MCF 10A (cell line): Measurements from ENCODE around the gene SLC22A2. TPM values are rescaled to one million over a fixed set of nuclear protein-coding genes. Genes with fewer than 3 reads are reported as not detected.

Experiments used
- BruUV-seq: library from RNA; stranded (reverse); fragments of 400-500 nt; replicated peaks from 2 replicates; lab custom pipeline; 2021; lab: Mats Ljungman, UMichigan
- CTCF ChIA-PET: fragments of 300-600 bp; sonication (Branson Sonifier 250); formaldehyde crosslinking; extraction: SDS; loops from one replicate; lab custom pipeline; 2021; ENCODE audit warnings: antibody characterized with exemption, inconsistent platforms; lab: Yijun Ruan, JAX
- POLR2A ChIA-PET: fragments of 300-600, 350-650 bp; sonication (Branson Sonifier 250); formaldehyde crosslinking; extraction: SDS; loops from one replicate; lab custom pipeline; 2020; ENCODE audit warnings: antibody characterized with exemption, inconsistent platforms; lab: Yijun Ruan, JAX
- DNase-seq: peaks from one replicate; pipeline ENCODE4 v3.0.0-alpha.2; 2018; ENCODE audit not compliant: unreplicated experiment
- H3K27ac Mint-ChIP-seq: one replicate; pipeline ENCODE4 v1.8.0; 2022; ENCODE audit warnings: mild to moderate bottlenecking, low read depth, mixed read lengths; ENCODE audit not compliant: unreplicated experiment
- H3K27me3 Mint-ChIP-seq: one replicate; pipeline ENCODE4 v1.8.0; 2022; ENCODE audit warnings: mixed read lengths; ENCODE audit not compliant: insufficient read depth, unreplicated experiment
- H3K36me3 Mint-ChIP-seq: one replicate; pipeline ENCODE4 v1.8.0; 2022; ENCODE audit warnings: mild to moderate bottlenecking, moderate library complexity, mixed read lengths; ENCODE audit not compliant: insufficient read depth, unreplicated experiment
- H3K4me1 Mint-ChIP-seq: one replicate; pipeline ENCODE4 v1.8.0; 2022; ENCODE audit warnings: mixed read lengths; ENCODE audit not compliant: insufficient read depth, unreplicated experiment
- H3K4me3 Mint-ChIP-seq: one replicate; pipeline ENCODE4 v1.8.0; 2022; ENCODE audit warnings: mild to moderate bottlenecking, moderate library complexity, mixed read lengths; ENCODE audit not compliant: unreplicated experiment
- H3K9me3 Mint-ChIP-seq: one replicate; pipeline ENCODE4 v1.8.0; 2022; ENCODE audit warnings: mixed read lengths; ENCODE audit not compliant: unreplicated experiment
- intact Hi-C: fragments of 100-400 bp; cut with micrococcal nuclease; formaldehyde crosslinking; loops from 2 replicates; pipeline ENCODE4 v1.14.1; 2022
- total RNA-seq: library from RNA; stranded (reverse); gene quantifications from 2 replicates; pipeline ENCODE4 v1.2.3, GENCODE V29; 2022
- TF ChIP-seq, protein P1 (sequence below): fragments of 200-600 bp; IDR thresholded peaks from one replicate; pipeline ENCODE4 v1.8.0; 2022; ENCODE audit warnings: antibody characterized with exemption, mild to moderate bottlenecking; ENCODE audit not compliant: unreplicated experiment

The SLC22A2 gene
- total RNA-seq, 1 experiment from 2014 or later, result not detected

DNA sequence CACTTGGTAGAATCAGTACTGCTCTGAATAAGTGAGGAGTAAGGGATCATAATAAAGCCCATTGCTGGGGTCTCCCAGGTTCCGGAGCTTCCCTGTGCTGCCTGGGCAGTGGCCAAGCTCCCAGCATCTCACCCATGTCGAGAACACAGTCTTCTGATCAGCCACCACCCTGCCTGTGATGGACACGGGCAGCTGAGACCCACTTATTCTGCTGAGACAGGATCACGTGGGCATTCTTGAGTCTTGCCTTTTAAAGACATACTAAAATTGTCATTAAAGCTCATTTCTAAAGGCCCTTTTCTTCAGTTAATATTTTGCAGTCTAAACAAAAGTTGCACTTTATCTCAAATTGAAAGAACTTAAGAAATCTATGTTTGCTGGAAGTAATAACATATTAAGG, 42.7 kb upstream of the SLC22A2 start:
- peaks cover 13% of the 10 kb centered on the region for H3K9me3 Mint-ChIP-seq
- ChIA-PET POLR2A (interaction anchor here (0.9 kb wide), 1 partner anchor 77 kb away, joined by 3 read pairs; no protein-coding TSS in a partner anchor), CTCF (no interaction called here)
- no peak overlapping the region for H3K27ac Mint-ChIP-seq
- no peak overlapping the region for H3K4me3 Mint-ChIP-seq
- TF ChIP-seq, protein P1, sequence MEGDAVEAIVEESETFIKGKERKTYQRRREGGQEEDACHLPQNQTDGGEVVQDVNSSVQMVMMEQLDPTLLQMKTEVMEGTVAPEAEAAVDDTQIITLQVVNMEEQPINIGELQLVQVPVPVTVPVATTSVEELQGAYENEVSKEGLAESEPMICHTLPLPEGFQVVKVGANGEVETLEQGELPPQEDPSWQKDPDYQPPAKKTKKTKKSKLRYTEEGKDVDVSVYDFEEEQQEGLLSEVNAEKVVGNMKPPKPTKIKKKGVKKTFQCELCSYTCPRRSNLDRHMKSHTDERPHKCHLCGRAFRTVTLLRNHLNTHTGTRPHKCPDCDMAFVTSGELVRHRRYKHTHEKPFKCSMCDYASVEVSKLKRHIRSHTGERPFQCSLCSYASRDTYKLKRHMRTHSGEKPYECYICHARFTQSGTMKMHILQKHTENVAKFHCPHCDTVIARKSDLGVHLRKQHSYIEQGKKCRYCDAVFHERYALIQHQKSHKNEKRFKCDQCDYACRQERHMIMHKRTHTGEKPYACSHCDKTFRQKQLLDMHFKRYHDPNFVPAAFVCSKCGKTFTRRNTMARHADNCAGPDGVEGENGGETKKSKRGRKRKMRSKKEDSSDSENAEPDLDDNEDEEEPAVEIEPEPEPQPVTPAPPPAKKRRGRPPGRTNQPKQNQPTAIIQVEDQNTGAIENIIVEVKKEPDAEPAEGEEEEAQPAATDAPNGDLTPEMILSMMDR, result no peak
- intact Hi-C loops, result no loop called here
- DNase-seq, result no peak
- no peaks in the 10 kb centered on the region for H3K27me3 Mint-ChIP-seq
- H3K4me1 Mint-ChIP-seq, result peaks cover 26% of the 10 kb centered on the region
- peaks cover 7% of the 10 kb centered on the region for H3K36me3 Mint-ChIP-seq
- BruUV-seq, result no TSS peak

DNA sequence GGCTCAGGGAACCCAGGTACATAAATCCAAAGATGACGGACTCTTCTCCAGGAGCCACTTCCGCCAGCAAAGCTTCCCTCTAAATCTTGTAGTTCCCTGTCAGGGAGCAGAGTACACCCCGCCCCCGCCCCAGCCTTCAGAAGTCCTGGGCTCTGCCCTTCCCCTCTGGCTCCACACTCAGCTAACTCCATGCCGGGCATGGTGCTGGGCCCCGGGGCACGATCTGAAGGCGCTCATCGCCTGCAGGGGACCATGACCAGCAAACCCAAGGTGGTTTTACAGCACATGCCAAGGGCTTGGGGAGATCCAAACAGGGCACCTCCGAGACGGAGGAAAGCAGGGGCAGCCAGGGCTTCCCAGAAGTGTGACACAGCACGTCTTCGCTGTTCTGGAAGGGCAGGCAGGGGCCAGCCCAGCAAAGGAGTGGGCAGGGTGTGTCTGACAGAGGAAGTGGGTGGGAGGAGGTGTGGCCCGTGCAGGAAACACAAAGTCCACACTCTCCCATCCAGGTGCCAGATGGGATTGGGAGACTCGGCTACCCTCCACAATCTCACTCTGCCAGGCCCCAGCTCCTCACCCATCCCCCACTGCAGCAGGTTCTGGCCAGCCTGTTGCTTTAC, 41.6 kb upstream of the SLC22A2 start:
- DNase-seq, result peak; percentile 88
- intact Hi-C loops, result no loop called here
- peaks cover 26% of the 10 kb centered on the region for H3K4me1 Mint-ChIP-seq
- H3K27ac Mint-ChIP-seq, result peak overlapping the region; percentile 64
- no TSS peak for BruUV-seq
- H3K4me3 Mint-ChIP-seq, result peak overlapping the region; percentile 61
- H3K9me3 Mint-ChIP-seq, result peaks cover 13% of the 10 kb centered on the region
- ChIA-PET POLR2A (interaction anchor here (1.0 kb wide), 1 partner anchor 155 kb away, joined by 3 read pairs; no protein-coding TSS in a partner anchor), CTCF (no interaction called here)
- no peaks in the 10 kb centered on the region for H3K27me3 Mint-ChIP-seq
- TF ChIP-seq, protein P1, result no peak
- H3K36me3 Mint-ChIP-seq, result peaks cover 7% of the 10 kb centered on the region

DNA sequence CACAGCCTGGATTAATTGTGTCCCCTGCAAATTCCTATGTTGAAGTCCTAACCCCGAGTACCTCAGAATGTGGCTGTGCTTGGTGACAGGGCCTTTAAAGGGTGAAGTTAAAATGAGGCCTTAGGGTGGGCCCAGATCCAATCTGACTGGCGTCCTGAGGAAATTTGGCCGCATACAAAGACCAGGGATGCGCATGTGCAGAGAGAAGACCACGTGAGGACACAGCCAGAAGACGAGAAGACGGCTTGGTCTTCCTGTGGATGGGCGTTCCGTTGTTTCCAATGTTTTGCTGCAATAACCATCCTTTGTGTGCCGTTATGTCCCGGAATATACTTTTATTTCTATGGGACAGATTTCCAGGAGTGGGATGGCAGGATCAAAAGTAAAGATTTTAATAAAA, 40.9 kb upstream of the SLC22A2 start:
- CTCF ChIA-PET, result no interaction called here
- H3K4me3 Mint-ChIP-seq, result peak overlapping the region; percentile 61

DNA sequence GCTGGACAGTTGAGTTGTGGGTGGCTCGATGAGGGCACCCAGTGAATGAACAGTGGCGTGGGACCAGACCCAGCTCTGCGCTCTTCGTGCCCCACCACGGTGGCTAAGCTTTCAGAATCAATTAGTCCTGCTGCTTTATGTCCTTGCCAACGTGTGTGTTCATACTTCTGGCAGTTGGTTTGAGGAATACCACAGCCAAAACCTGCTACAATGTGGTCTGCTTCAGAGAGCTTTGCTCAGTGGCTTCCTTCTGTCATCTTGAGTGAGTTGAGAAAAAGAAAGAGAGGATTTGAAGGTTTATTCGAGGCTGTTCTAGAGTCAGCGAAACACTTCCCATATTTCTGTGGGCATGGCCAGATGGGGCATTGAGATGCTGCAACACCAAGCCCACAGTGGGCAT, 39.5 kb upstream of the SLC22A2 start:
- no TSS peak for BruUV-seq
- no peaks in the 10 kb centered on the region for H3K27me3 Mint-ChIP-seq
- H3K9me3 Mint-ChIP-seq, result no peaks in the 10 kb centered on the region
- H3K4me3 Mint-ChIP-seq, result no peak overlapping the region
- TF ChIP-seq, protein P1, result no peak
- POLR2A ChIA-PET, result no interaction called here
- intact Hi-C loops, result no loop called here
- peaks cover 26% of the 10 kb centered on the region for H3K4me1 Mint-ChIP-seq
- peak overlapping the region; percentile 55 for H3K27ac Mint-ChIP-seq
- no peak for DNase-seq
- peaks cover 7% of the 10 kb centered on the region for H3K36me3 Mint-ChIP-seq
- CTCF ChIA-PET, result interaction anchor here (1.2 kb wide), 1 partner anchor 160 kb away, joined by 3 read pairs; no protein-coding TSS in a partner anchor

More for the DNA sequence above, 40.9 kb upstream of the SLC22A2 start:
- POLR2A ChIA-PET, result interaction anchor here (1.0 kb wide), 1 partner anchor 156 kb away, joined by 3 read pairs; no protein-coding TSS in a partner anchor
- no peaks in the 10 kb centered on the region for H3K27me3 Mint-ChIP-seq
- H3K27ac Mint-ChIP-seq, result peak overlapping the region; percentile 64
- H3K36me3 Mint-ChIP-seq, result peaks cover 7% of the 10 kb centered on the region
- peaks cover 26% of the 10 kb centered on the region for H3K4me1 Mint-ChIP-seq
- BruUV-seq, result no TSS peak
- intact Hi-C loops, result no loop called here
- no peak for DNase-seq
- peaks cover 7% of the 10 kb centered on the region for H3K9me3 Mint-ChIP-seq
- TF ChIP-seq, protein P1, result no peak
